Gastroesophageal sphincter (tissue), 3 donors: ENCODE results near the gene MT1E.

Source experiments
- CTCF ChIP-seq, 4 experiments: fragments of 200-600 bp in 2 of 4; fragments of 450-650 bp in 2 of 4; sonication (generic) in 1 of 4; IDR thresholded peaks; one replicate each; pipeline ENCODE4 v1.5.1; 2017 to 2019; ENCODE audit warnings: antibody characterized with exemption in 4 of 4, mild to moderate bottlenecking in 2 of 4, moderate library complexity in 2 of 4
- POLR2A ChIP-seq, 2 donors: fragments of 450-650 bp; IDR thresholded peaks; one replicate each; pipeline ENCODE4 v1.6.1; 2017; ENCODE audit warnings: antibody characterized with exemption in 2 of 2, mild to moderate bottlenecking in 2 of 2, moderate library complexity in 1 of 2
- POLR2AphosphoS5 ChIP-seq: sonication (generic); formaldehyde crosslinking; IDR thresholded peaks from one replicate; pipeline ENCODE4 v1.6.1; 2017; ENCODE audit warnings: antibody characterized with exemption

GRCh38 chr16:56641166-56641565 is 15.6 kb downstream of the MT1E start:
- TF ChIP-seq POLR2A (IDR thresholded peaks at IDR 0.05) (no peak), CTCF (IDR thresholded peaks at IDR 0.05) (no peak), POLR2AphosphoS5 (no peak)
